AG09319 (cell line): Measurements from ENCODE around the gene STAG1.
"Not testable (repeated sequence)": the region's sequence is repeated elsewhere in the genome, so short reads cannot be mapped to it uniquely, and the experiment has no call there.

ENCODE experiments used
- DNase-seq: peaks from one replicate; pipeline ENCODE4 v3.0.0-alpha.2; 2010; ENCODE audit warnings: low read depth; ENCODE audit errors: extremely low read depth
- TF ChIP-seq, protein P1 (sequence below): IDR thresholded peaks from 2 replicates; pipeline ENCODE4 v1.5.1; 2011; ENCODE audit warnings: low read depth, mild to moderate bottlenecking, inconsistent platforms, low read length, moderate library complexity

Gene STAG1

DNA sequence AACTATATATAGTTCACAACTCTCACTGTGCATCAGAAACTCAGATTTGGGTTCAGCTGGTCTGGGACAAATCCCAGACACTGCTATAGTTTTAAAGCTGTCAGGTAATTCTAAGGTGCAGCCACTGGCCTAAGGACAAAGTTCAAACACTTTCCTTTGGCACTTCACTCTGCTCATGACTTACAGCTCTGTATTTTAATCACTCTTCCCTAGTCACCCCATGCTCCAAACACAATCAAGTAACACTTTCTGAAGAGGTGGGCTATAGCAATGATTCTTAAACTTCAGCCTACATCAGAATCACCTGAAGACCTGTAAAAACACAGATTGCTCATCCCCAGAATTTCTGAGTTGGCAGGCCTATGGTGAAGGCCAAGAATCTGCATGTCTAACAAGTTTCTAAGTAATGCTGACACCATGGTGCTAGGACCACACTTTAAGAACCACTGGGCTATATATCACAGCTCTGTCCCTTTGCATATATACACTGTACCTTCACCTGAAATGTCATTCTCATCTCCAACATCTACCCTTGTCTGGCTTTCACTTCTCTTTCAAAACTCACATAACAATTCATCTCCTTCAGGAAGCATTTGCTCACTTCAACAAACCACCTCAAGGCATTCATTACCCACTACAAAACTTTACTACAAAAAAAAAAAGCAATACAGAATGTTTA is 21.4 kb downstream of the STAG1 start:
- DNase-seq = no peak
- TF ChIP-seq, protein P1, sequence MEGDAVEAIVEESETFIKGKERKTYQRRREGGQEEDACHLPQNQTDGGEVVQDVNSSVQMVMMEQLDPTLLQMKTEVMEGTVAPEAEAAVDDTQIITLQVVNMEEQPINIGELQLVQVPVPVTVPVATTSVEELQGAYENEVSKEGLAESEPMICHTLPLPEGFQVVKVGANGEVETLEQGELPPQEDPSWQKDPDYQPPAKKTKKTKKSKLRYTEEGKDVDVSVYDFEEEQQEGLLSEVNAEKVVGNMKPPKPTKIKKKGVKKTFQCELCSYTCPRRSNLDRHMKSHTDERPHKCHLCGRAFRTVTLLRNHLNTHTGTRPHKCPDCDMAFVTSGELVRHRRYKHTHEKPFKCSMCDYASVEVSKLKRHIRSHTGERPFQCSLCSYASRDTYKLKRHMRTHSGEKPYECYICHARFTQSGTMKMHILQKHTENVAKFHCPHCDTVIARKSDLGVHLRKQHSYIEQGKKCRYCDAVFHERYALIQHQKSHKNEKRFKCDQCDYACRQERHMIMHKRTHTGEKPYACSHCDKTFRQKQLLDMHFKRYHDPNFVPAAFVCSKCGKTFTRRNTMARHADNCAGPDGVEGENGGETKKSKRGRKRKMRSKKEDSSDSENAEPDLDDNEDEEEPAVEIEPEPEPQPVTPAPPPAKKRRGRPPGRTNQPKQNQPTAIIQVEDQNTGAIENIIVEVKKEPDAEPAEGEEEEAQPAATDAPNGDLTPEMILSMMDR = no peak

- TF ChIP-seq, protein P1 = no peak
- DNase-seq = peak; percentile 72
Observed at GRCh38 chr3:136728918-136729317, 23.3 kb downstream of the STAG1 start.

DNA sequence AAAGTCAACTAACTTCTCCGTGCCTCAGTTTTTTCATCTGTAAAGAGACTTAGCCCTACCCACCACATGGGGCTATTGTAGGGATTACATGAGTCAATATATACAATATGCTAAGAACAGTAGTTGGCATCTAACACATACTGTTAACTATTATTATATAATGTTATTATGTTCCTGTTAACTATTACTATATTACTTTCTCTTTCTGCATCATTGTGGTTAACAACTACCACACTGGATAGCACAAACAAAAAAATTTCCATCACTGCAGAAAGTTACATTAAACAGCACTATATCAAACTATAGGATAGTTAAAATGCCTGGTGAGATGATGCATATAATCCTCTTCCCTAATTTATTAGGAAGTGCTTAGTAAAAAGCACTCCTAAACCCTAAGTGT is 23.7 kb downstream of the STAG1 start:
- TF ChIP-seq, protein P1 = no peak
- DNase-seq = no peak

GRCh38 chr3:136725468-136725867 is 26.7 kb downstream of the STAG1 start:
- TF ChIP-seq, protein P1 = no peak
- DNase-seq = no peak

GRCh38 chr3:136722916-136723315 is 29.3 kb downstream of the STAG1 start:
- DNase-seq = not testable (repeated sequence)

- DNase-seq = not testable (repeated sequence)
Observed at GRCh38 chr3:136722399-136722798, 29.8 kb downstream of the STAG1 start.

DNA sequence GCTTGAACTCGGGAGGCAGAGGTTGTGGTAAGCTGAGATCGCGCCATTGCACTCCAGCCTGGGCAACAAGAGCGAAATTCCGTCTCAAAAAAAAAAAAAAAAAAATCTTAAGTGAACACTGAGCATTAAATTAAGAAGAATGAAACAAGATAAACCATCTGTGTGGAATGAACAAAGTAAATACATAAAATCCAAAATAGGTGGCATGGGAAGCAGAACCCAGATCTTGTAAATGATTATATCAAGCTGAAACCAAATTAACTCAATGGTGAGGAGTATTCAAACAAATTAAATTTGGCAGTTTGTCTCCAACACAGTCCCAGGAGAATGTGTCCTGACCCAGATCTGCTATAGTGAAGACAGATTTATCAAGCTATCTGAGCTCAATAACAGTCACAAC is 32.1 kb downstream of the STAG1 start:
- no peak for DNase-seq
- TF ChIP-seq, protein P1 = no peak

- TF ChIP-seq, protein P1 = no peak
- no peak for DNase-seq
Observed at GRCh38 chr3:136716629-136717028, 35.5 kb downstream of the STAG1 start.
